GM18519 (cell line): ENCODE measurements around the gene NPB.

Experiments used
- ATAC-seq: cut with Tn5 transposase; IDR thresholded peaks from one replicate; pipeline ENCODE4 v1.9.1; 2021; ENCODE audit warnings: mild to moderate bottlenecking, moderate library complexity; ENCODE audit not compliant: unreplicated experiment, low FRiP score

Gene NPB

GRCh38 chr17:81923302-81924260, 21.5 kb downstream of the NPB start:
- no peak for ATAC-seq

- no peak for ATAC-seq
These were observed 22.8 kb downstream of the NPB start for GRCh38 chr17:81924557-81925532.

- no peak for ATAC-seq
These were observed 23.9 kb downstream of the NPB start for GRCh38 chr17:81925860-81926450.

GRCh38 chr17:81926451-81927151, 24.6 kb downstream of the NPB start:
- no peak for ATAC-seq

GRCh38 chr17:81927152-81927652, 25.2 kb downstream of the NPB start:
- ATAC-seq, result no peak

- ATAC-seq, result peak; percentile 47
These were observed 25.9 kb downstream of the NPB start, which contains the start of gene MAFG for GRCh38 chr17:81927653-81928543. Gene MAFG, minus strand, starts transcription at chr17:81927735. Its CDS starts 4,550 bp downstream, at chr17:81923185.

GRCh38 chr17:81928544-81929252, 26.7 kb downstream of the NPB start:
- no peak for ATAC-seq

GRCh38 chr17:81929253-81930141, 27.5 kb downstream of the NPB start:
- ATAC-seq, result no peak

GRCh38 chr17:81930142-81931125, 28.4 kb downstream of the NPB start:
- no peak for ATAC-seq

- no peak for ATAC-seq
These were observed 29.1 kb downstream of the NPB start for GRCh38 chr17:81931189-81931556.

- ATAC-seq, result no peak
These were observed 29.7 kb downstream of the NPB start for GRCh38 chr17:81931557-81932332.

- no peak for ATAC-seq
These were observed 30.4 kb downstream of the NPB start for GRCh38 chr17:81932333-81932983.

- no peak for ATAC-seq
These were observed 31.2 kb downstream of the NPB start for GRCh38 chr17:81933178-81933699.

GRCh38 chr17:81934098-81934757, 32.2 kb downstream of the NPB start:
- no peak for ATAC-seq
